ENCODE data around the gene AEBP2. TPM values are rescaled to one million over a fixed set of nuclear protein-coding genes. Genes with fewer than 3 reads are reported as not detected.

AEBP2 gene
- total and polyA plus RNA-seq, 4 experiments from 2014 or later = 5.3 to 61.6 (median 36.9) TPM

DNA sequence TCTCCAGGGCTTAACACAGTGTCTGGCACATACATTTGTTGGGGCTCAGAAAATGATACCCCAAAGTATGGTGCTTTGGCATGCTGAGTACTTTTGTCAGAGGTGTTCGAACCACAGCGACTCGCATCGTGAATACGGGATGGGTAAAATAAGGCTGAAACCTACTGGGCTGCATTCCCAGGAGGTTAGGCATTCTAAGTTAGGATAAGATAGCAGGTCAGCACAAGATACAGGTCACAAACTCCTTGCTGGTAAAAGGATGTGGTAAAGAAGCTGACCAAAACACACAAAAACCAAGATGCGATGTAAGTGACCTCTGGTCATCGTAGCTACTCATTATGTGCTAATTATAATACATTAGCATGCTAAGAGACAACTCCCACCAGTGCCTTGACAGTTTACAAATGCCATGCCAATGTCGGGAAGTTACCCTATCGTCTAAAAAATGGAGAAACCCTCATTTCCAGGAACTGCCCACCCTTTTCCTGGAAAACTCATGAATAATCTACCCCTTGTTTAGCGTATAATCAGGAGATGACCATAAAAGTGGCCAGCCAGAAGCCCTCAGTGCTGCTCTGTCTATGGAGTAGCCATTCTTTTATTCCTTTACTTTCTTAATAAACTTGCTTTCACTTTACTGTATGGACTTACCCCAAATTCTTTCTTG is 3.3 kb upstream of the AEBP2 start:
- Histone ChIP-seq H3K4me1 (ENCODE audit: insufficient read depth, low read length) (peaks cover 18% of the 10 kb centered on the region), H3K36me3 (ENCODE audit: insufficient read depth, low read length) (no peaks in the 10 kb centered on the region), H3K9me3 (ENCODE audit: control insufficient read depth in 1 of 2, low read length in 2 of 2) (no peaks in the 10 kb centered on the region), H3K27ac (ENCODE audit: low read depth, low read length) (no peak overlapping the region), H3K4me3 (ENCODE audit: low read length in 2 of 2) (no peak overlapping the region), H3K27me3 (ENCODE audit: insufficient read depth, low read length) (no peaks in the 10 kb centered on the region)
- Mint-ChIP-seq H3K27ac (peak overlapping the region in 1 of 7 donors; percentile 20), H3K36me3 (peaks cover 0 to 11% of the 10 kb centered on the region in 2 donors), H3K4me3 (no peak overlapping the region), H3K9me3 (peaks cover 0 to 3% (median 0%) of the 10 kb centered on the region in 8 donors), H3K27me3 (no peaks in the 10 kb centered on the region), H3K4me1 (peaks cover 13 to 32% (median 17%) of the 10 kb centered on the region in 4 donors)
- intact Hi-C loops (cut with micrococcal nuclease) = loop anchor here (5.0 kb wide), 2 partner anchors 164 to 309 kb away; partner anchors contain the start of gene PLEKHA5
- CTCF ChIA-PET (ENCODE audit: partially characterized antibody) = no interaction called here
- DNase-seq = no peak
- POLR2A ChIA-PET (ENCODE audit: partially characterized antibody) = no interaction called here

DNA sequence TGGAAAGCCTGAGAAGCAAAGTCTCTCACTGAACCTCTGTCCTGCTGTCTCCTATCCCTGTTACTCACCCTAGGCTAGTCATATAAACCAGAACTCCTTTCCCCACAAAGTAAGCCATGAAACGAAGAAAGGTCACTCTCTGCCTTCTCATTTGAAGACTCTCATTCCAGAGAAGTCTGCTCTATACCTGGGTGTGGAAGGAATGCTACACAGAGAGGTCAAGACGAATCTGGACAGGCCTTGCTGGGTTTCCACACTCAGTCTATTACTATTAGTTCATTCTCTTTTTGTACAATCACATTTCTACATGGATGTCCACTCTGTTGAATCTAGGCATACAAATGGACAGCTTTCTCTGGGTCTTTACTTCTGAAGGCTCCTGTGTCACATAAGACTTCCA is 2.4 kb upstream of the AEBP2 start:
- intact Hi-C loops (cut with micrococcal nuclease) = loop anchor here (5.0 kb wide), 2 partner anchors 165 to 310 kb away; partner anchors contain the start of gene PLEKHA5
- no peaks in the 10 kb centered on the region for H3K27me3 ChIP-seq (ENCODE audit: insufficient read depth, low read length)
- H3K27ac ChIP-seq (ENCODE audit: low read depth, low read length) = no peak overlapping the region
- H3K36me3 ChIP-seq (ENCODE audit: insufficient read depth, low read length) = no peaks in the 10 kb centered on the region
- no peak for DNase-seq
- H3K4me3 ChIP-seq (ENCODE audit: low read length in 2 of 2) = no peak overlapping the region
- Mint-ChIP-seq H3K9me3 (peaks cover 0 to 3% (median 0%) of the 10 kb centered on the region in 8 donors), H3K4me1 (peaks cover 18 to 36% (median 22%) of the 10 kb centered on the region in 4 donors), H3K36me3 (peaks cover 0 to 12% of the 10 kb centered on the region in 2 donors), H3K4me3 (no peak overlapping the region), H3K27ac (peak overlapping the region in 5 of 7 donors; percentile 24 to 95 (median 59)), H3K27me3 (no peaks in the 10 kb centered on the region)
- ChIA-PET POLR2A (ENCODE audit: partially characterized antibody) (no interaction called here), CTCF (ENCODE audit: partially characterized antibody) (no interaction called here)
- peaks cover 20% of the 10 kb centered on the region for H3K4me1 ChIP-seq (ENCODE audit: insufficient read depth, low read length)
- H3K9me3 ChIP-seq (ENCODE audit: control insufficient read depth in 1 of 2, low read length in 2 of 2) = no peaks in the 10 kb centered on the region

DNA sequence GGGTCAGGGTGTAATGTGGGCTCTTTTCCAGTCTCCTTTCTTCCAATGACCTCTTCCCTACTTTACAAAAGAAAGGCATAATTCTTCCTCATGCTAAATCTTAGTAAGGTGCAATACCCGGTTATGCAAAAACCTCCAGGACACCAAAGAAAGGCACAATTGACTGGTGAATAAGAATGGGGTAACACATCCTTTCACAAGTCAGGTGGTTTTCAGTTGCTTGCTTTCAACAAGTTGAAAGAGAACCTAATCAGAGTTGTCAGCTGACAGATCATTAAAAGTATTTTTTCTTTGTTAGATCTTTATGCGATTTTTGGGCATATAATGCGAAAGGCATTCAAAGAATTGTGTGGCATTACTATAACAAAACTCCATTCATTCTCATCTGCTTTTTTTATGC is 1.3 kb upstream of the AEBP2 start:
- POLR2A ChIA-PET (ENCODE audit: partially characterized antibody) = no interaction called here
- no peaks in the 10 kb centered on the region for H3K36me3 ChIP-seq (ENCODE audit: insufficient read depth, low read length)
- peak overlapping the region in 4 of 7 donors; percentile 41 to 95 (median 52) for H3K27ac Mint-ChIP-seq
- H3K4me3 Mint-ChIP-seq = peak overlapping the region in 2 of 8 donors; percentile 25 to 41
- peaks cover 21 to 40% (median 25%) of the 10 kb centered on the region in 4 donors for H3K4me1 Mint-ChIP-seq
- intact Hi-C loops (cut with micrococcal nuclease) = loop anchor here (5.0 kb wide), 2 partner anchors 166 to 311 kb away; partner anchors contain the start of gene PLEKHA5
- no peaks in the 10 kb centered on the region for H3K27me3 Mint-ChIP-seq
- no peak for DNase-seq
- no peak overlapping the region for H3K27ac ChIP-seq (ENCODE audit: low read depth, low read length)
- peaks cover 0 to 3% (median 0%) of the 10 kb centered on the region in 8 donors for H3K9me3 Mint-ChIP-seq
- H3K27me3 ChIP-seq (ENCODE audit: insufficient read depth, low read length) = no peaks in the 10 kb centered on the region
- H3K4me1 ChIP-seq (ENCODE audit: insufficient read depth, low read length) = peaks cover 26% of the 10 kb centered on the region
- CTCF ChIA-PET (ENCODE audit: partially characterized antibody) = no interaction called here
- H3K9me3 ChIP-seq (ENCODE audit: control insufficient read depth in 1 of 2, low read length in 2 of 2) = no peaks in the 10 kb centered on the region
- H3K4me3 ChIP-seq (ENCODE audit: low read length in 2 of 2) = no peak overlapping the region
- H3K36me3 Mint-ChIP-seq = peaks cover 0 to 12% of the 10 kb centered on the region in 2 donors

DNA sequence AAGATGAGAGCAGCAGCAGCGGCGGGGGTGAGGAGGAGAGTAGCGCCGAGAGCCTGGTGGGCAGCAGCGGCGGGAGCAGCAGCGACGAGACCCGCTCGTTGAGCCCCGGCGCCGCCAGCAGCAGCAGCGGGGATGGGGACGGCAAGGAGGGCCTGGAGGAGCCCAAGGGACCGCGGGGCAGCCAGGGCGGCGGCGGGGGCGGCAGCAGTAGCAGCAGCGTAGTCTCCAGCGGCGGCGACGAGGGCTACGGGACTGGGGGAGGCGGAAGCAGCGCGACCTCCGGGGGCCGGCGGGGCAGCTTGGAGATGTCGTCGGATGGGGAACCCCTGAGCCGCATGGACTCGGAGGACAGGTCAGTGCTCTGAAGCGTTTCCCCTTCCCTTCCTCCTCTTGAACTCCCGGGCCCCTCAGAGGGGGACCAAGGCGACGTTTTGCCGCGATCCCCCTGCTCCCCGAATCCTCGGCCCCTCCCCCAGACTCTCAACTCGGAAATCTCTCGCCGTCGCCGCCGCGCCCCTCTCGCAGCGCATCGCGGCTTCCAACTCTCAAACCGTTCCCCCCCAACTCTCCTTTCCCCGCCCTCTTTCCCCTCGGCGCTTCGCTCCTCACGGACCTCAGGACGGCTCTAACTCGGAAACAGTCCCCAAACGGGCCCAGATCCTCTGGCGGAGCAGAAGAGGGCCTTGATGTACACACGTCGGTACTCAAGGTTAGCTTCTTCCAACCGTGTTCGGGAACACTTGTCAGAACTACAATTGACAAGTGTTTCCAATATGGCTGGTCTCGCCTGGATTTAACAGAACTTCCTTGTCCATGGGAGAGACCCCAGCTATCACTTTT is 947 bp downstream of the AEBP2 start:
- peaks cover 0 to 3% (median 0%) of the 10 kb centered on the region in 8 donors for H3K9me3 Mint-ChIP-seq
- peaks cover 6 to 18% of the 10 kb centered on the region in 2 donors for H3K36me3 Mint-ChIP-seq
- intact Hi-C loops (cut with micrococcal nuclease) = loop anchor here (2.0 to 5.0 kb wide), 2 partner anchors 15 to 42 kb away; no protein-coding TSS in a partner anchor
- peak; percentile 48 to 72 (median 50) for DNase-seq
- ChIA-PET CTCF (ENCODE audit: partially characterized antibody) (no interaction called here), POLR2A (ENCODE audit: partially characterized antibody) (interaction anchor here (1.1 to 1.7 kb wide), 7 partner anchors 15 to 166 kb away, joined by 3 to 5 read pairs (median 3); no protein-coding TSS in a partner anchor)
- no peaks in the 10 kb centered on the region for H3K36me3 ChIP-seq (ENCODE audit: insufficient read depth, low read length)
- H3K27ac ChIP-seq (ENCODE audit: low read depth, low read length) = peak overlapping the region; percentile 92
- peak overlapping the region; percentile 95 to 99 (median 98) for H3K4me3 Mint-ChIP-seq
- H3K4me1 ChIP-seq (ENCODE audit: insufficient read depth, low read length) = peaks cover 40% of the 10 kb centered on the region
- no peaks in the 10 kb centered on the region for H3K9me3 ChIP-seq (ENCODE audit: control insufficient read depth in 1 of 2, low read length in 2 of 2)
- H3K4me3 ChIP-seq (ENCODE audit: low read length in 2 of 2) = peak overlapping the region; percentile 21 to 85
- peaks cover 26 to 48% (median 34%) of the 10 kb centered on the region in 4 donors for H3K4me1 Mint-ChIP-seq
- H3K27ac Mint-ChIP-seq = peak overlapping the region; percentile 95 to 98 (median 98)
- H3K27me3 ChIP-seq (ENCODE audit: insufficient read depth, low read length) = no peaks in the 10 kb centered on the region
- H3K27me3 Mint-ChIP-seq = no peaks in the 10 kb centered on the region

DNA sequence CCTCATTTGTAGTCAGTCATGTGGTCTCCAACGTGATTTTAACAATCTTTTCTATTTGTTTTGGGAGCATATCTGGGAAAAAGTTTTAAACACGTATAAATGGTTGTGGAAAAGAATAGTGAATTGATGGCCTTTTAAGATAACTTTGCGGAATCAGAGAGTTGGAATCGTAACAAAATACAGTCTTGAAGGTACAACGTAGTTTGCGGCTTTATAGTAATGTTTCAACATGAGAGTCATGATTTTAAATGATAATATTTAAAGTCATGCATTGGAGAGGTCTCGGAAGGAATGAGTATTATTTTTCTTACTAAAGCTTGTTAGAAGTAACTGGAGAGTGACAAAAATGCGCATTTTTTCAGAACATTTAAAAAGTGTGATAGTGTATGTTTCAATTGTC is 1.6 kb downstream of the AEBP2 start:
- peaks cover 0 to 3% (median 0%) of the 10 kb centered on the region in 8 donors for H3K9me3 Mint-ChIP-seq
- H3K4me1 Mint-ChIP-seq = peaks cover 27 to 49% (median 39%) of the 10 kb centered on the region in 4 donors
- H3K36me3 ChIP-seq (ENCODE audit: insufficient read depth, low read length) = no peaks in the 10 kb centered on the region
- H3K9me3 ChIP-seq (ENCODE audit: control insufficient read depth in 1 of 2, low read length in 2 of 2) = no peaks in the 10 kb centered on the region
- H3K36me3 Mint-ChIP-seq = peaks cover 9 to 20% of the 10 kb centered on the region in 2 donors
- ChIA-PET POLR2A (ENCODE audit: partially characterized antibody) (interaction anchor here (1.4 to 1.7 kb wide), 2 partner anchors 22 to 43 kb away, joined by 3 to 4 read pairs; no protein-coding TSS in a partner anchor), CTCF (ENCODE audit: partially characterized antibody) (no interaction called here)
- H3K4me3 ChIP-seq (ENCODE audit: low read length in 2 of 2) = peak overlapping the region; percentile 21 to 85
- peak overlapping the region; percentile 95 to 98 (median 98) for H3K27ac Mint-ChIP-seq
- peak in 2 of 5 donors; percentile 17 to 18 for DNase-seq
- intact Hi-C loops (cut with micrococcal nuclease) = loop anchor here (2.0 to 5.0 kb wide), 2 partner anchors 14 to 41 kb away; no protein-coding TSS in a partner anchor
- peak overlapping the region; percentile 95 to 99 (median 98) for H3K4me3 Mint-ChIP-seq
- H3K27ac ChIP-seq (ENCODE audit: low read depth, low read length) = peak overlapping the region; percentile 92
- H3K27me3 Mint-ChIP-seq = no peaks in the 10 kb centered on the region
- H3K27me3 ChIP-seq (ENCODE audit: insufficient read depth, low read length) = no peaks in the 10 kb centered on the region
- H3K4me1 ChIP-seq (ENCODE audit: insufficient read depth, low read length) = peaks cover 47% of the 10 kb centered on the region

DNA sequence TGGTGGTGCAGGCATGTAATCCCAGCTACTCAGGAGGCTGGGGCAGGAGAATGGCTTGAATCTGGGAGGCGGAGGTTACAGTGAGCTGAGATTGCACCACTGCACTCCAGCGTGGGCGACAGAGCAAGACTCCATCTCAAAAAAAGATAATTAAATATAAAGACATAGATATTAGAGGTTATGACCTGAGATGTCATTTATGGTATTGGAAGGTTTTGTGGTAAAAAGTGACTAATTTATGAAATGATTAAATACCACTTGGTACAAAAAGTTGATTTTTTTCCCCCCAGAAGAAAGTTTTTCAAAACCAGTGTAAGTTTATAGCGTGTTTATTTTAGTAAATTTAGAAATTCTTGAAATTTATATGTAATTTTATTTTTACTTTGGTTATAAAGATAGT is 4.3 kb downstream of the AEBP2 start:
- ChIA-PET POLR2A (ENCODE audit: partially characterized antibody) (no interaction called here), CTCF (ENCODE audit: partially characterized antibody) (no interaction called here)
- H3K4me1 ChIP-seq (ENCODE audit: insufficient read depth, low read length) = peaks cover 68% of the 10 kb centered on the region
- no peaks in the 10 kb centered on the region for H3K27me3 ChIP-seq (ENCODE audit: insufficient read depth, low read length)
- intact Hi-C loops (cut with micrococcal nuclease) = loop anchor here (5.0 kb wide), 1 partner anchor 39 kb away; no protein-coding TSS in a partner anchor
- Mint-ChIP-seq H3K36me3 (peaks cover 18 to 33% of the 10 kb centered on the region in 2 donors), H3K4me3 (peak overlapping the region in 3 of 8 donors; percentile 6 to 65 (median 7)), H3K27me3 (no peaks in the 10 kb centered on the region), H3K9me3 (peaks cover 0 to 3% (median 0%) of the 10 kb centered on the region in 8 donors), H3K27ac (no peak overlapping the region), H3K4me1 (peaks cover 42 to 72% (median 56%) of the 10 kb centered on the region in 4 donors)
- no peaks in the 10 kb centered on the region for H3K9me3 ChIP-seq (ENCODE audit: control insufficient read depth in 1 of 2, low read length in 2 of 2)
- no peaks in the 10 kb centered on the region for H3K36me3 ChIP-seq (ENCODE audit: insufficient read depth, low read length)
- no peak for DNase-seq
- no peak overlapping the region for H3K27ac ChIP-seq (ENCODE audit: low read depth, low read length)
- no peak overlapping the region for H3K4me3 ChIP-seq (ENCODE audit: low read length in 2 of 2)
